ENCODE results near the gene OPN3. TPM values are rescaled to one million over a fixed set of nuclear protein-coding genes. Genes with fewer than 3 reads are reported as not detected.

Gene OPN3
- total and polyA plus RNA-seq, 9 of the 15 experiments (the other 6 are each of a cell fraction or from before 2014, with no cell fraction given) = 4.2 to 34.6 (median 17.0) TPM

GRCh38 chr1:241551759-241552638, 88.2 kb downstream of the OPN3 start (continued):
- TF ChIP-seq MGA (IDR thresholded peaks at IDR 0.05) (peak; percentile 33; the same call in 1 of the 2 replicates), ZNF197 (CRISPR knock-in tag; IDR thresholded peaks at IDR 0.05; ENCODE audit: low read depth) (peak; percentile 24; the same call in 1 of the 2 replicates), ZFX (CRISPR knock-in tag; IDR thresholded peaks at IDR 0.05) (peak; percentile 75; the same call in 1 of the 2 replicates), HDAC2 (IDR thresholded peaks at IDR 0.05) (peak; percentile 89), DACH1 (IDR thresholded peaks at IDR 0.05; ENCODE audit: partially characterized antibody) (peak; percentile 16), ZNF175 (CRISPR knock-in tag; IDR thresholded peaks at IDR 0.05; ENCODE audit: low read depth) (0 out of 2 replicates have a peak, but pooled peaks have one; percentile 55), MYC (IDR thresholded peaks at IDR 0.05; ENCODE audit: low read depth, low read length) (peak; percentile 21; the same call in 1 of the 2 replicates), MYC (CRISPR knock-in tag; IDR thresholded peaks at IDR 0.05; ENCODE audit: borderline replicate concordance, low read depth) (no peak)
- TF ChIP-seq, protein P1, sequence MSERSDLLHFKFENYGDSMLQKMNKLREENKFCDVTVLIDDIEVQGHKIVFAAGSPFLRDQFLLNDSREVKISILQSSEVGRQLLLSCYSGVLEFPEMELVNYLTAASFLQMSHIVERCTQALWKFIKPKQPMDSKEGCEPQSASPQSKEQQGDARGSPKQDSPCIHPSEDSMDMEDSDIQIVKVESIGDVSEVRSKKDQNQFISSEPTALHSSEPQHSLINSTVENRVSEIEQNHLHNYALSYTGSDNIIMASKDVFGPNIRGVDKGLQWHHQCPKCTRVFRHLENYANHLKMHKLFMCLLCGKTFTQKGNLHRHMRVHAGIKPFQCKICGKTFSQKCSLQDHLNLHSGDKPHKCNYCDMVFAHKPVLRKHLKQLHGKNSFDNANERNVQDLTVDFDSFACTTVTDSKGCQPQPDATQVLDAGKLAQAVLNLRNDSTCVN (CRISPR knock-in tag; IDR thresholded peaks at IDR 0.05) = peak; percentile 55; the same call in 1 of the 2 replicates
